ENCODE data around the gene CHCHD3. TPM values are rescaled to one million over a fixed set of nuclear protein-coding genes. Genes with fewer than 3 reads are reported as not detected.

CHCHD3 gene
- total RNA-seq, 6 experiments from 2014 or later, result 16.5 to 42.6 (median 21.6) TPM

DNA sequence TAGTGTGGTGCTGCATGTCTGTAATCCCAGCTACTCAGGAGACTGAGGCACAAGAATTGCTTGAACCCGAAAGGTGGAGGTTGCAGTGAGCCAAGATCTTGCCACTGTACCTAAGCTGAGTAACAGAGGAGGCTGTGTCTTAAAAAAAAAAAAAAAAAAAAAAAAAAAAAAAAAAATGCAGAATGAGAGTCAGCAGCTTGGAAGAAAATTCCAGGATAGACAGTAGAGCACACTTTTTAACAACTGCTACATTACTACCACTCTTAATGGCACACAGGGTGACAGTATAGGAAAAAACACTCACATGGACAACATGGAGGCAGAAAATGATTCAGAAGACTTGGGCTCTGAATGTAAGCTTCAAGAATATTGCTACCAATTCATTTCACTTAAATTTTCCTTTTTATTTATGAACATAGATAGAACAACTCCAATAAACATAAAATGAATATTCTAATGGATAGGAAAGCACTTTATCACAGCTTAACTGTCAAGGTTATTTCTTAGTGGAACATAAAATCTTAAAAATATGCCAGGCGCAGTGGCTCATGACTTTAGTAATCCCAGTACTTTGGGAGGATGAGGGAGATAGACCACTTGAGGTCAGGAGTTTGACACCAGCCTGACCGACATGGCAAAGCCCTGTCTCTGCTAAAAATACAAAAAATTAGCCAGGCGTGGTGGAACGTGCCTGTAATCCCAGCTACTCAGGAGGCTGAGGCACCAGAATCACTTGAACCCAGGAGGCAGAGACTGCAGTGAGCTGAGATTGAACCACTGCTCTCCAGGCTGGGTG is 31.5 kb downstream of the CHCHD3 start:
- no peak overlapping the region for H3K4me3 ChIP-seq
- no peaks in the 10 kb centered on the region for H3K36me3 ChIP-seq
- TF ChIP-seq, protein P1, sequence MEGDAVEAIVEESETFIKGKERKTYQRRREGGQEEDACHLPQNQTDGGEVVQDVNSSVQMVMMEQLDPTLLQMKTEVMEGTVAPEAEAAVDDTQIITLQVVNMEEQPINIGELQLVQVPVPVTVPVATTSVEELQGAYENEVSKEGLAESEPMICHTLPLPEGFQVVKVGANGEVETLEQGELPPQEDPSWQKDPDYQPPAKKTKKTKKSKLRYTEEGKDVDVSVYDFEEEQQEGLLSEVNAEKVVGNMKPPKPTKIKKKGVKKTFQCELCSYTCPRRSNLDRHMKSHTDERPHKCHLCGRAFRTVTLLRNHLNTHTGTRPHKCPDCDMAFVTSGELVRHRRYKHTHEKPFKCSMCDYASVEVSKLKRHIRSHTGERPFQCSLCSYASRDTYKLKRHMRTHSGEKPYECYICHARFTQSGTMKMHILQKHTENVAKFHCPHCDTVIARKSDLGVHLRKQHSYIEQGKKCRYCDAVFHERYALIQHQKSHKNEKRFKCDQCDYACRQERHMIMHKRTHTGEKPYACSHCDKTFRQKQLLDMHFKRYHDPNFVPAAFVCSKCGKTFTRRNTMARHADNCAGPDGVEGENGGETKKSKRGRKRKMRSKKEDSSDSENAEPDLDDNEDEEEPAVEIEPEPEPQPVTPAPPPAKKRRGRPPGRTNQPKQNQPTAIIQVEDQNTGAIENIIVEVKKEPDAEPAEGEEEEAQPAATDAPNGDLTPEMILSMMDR (IDR thresholded peaks at IDR 0.05), result no peak
- no peak for TF ChIP-seq POLR2A (IDR thresholded peaks at IDR 0.05)
- no peaks in the 10 kb centered on the region for H3K27me3 ChIP-seq
- no peak overlapping the region for H3K27ac ChIP-seq
- intact Hi-C loops (cut with DNase I), result no loop called here
- DNase-seq, result no peak
- no peaks in the 10 kb centered on the region for H3K9me3 ChIP-seq
- 79% methylated on average over 5 of the region's 5 CpGs for WGBS (ENCODE audit: insufficient coverage, low coverage, low lambda C conversion rate, missing lambda C conversion rate)
- H3K4me1 ChIP-seq, result no peaks in the 10 kb centered on the region
- no peak for ATAC-seq

DNA sequence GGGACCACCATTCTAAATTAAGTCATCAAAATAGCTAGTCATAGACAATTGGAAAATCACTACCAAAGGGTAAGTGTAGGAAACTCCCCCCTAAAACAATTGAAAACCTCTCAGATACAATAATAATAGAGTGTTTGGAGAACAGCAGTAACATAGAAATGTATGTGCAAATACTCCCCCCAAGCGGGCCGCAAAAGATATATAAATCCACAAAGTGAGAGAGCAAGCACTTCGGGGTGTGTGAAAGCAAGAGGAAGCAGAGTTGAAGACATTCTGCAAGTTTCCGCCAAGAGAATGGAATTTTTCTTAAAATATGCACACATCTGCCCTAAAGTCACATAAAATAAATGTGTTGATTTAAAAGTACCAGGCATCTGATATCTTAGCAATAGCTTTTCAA is 33.3 kb downstream of the CHCHD3 start:
- H3K36me3 ChIP-seq, result no peaks in the 10 kb centered on the region
- H3K4me3 ChIP-seq, result no peak overlapping the region
- H3K9me3 ChIP-seq, result no peaks in the 10 kb centered on the region
- DNase-seq, result no peak
- H3K27ac ChIP-seq, result no peak overlapping the region
- H3K4me1 ChIP-seq, result no peaks in the 10 kb centered on the region
- no peaks in the 10 kb centered on the region for H3K27me3 ChIP-seq
- intact Hi-C loops (cut with DNase I), result no loop called here
- 88% methylated on average over 4 of the region's 4 CpGs for WGBS (ENCODE audit: insufficient coverage, low coverage, low lambda C conversion rate, missing lambda C conversion rate)
- no peak for ATAC-seq
- TF ChIP-seq POLR2A (IDR thresholded peaks at IDR 0.05), result no peak
- TF ChIP-seq, protein P1 (IDR thresholded peaks at IDR 0.05), result no peak

DNA sequence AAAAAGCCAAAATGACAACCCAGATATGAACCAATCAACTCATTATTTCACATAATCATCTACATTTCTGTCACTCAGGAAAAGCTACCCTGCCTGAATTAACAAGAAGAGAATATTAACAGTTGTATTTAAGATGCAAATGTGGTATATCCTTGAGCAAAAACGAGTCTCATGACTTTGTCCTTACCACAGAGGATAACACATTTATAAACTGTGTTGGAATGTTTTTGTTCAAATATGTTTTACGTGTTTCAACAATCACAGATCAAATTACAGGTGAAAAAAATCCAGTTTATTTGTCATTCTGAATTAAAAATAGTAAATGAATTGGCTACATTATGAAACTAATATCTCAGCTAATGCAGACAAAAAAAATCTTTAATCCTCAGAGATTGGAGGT is 34.6 kb downstream of the CHCHD3 start:
- Histone ChIP-seq H3K4me1 (no peaks in the 10 kb centered on the region), H3K27me3 (no peaks in the 10 kb centered on the region), H3K4me3 (no peak overlapping the region), H3K9me3 (no peaks in the 10 kb centered on the region), H3K36me3 (no peaks in the 10 kb centered on the region), H3K27ac (no peak overlapping the region)
- intact Hi-C loops (cut with DNase I), result no loop called here
- DNase-seq (no peak), ATAC-seq (no peak)
- no peak for TF ChIP-seq POLR2A (IDR thresholded peaks at IDR 0.05)
- TF ChIP-seq, protein P1 (IDR thresholded peaks at IDR 0.05), result no peak
- WGBS (ENCODE audit: insufficient coverage, low coverage, low lambda C conversion rate, missing lambda C conversion rate), result 98% methylated on average over 2 of the region's 2 CpGs

DNA sequence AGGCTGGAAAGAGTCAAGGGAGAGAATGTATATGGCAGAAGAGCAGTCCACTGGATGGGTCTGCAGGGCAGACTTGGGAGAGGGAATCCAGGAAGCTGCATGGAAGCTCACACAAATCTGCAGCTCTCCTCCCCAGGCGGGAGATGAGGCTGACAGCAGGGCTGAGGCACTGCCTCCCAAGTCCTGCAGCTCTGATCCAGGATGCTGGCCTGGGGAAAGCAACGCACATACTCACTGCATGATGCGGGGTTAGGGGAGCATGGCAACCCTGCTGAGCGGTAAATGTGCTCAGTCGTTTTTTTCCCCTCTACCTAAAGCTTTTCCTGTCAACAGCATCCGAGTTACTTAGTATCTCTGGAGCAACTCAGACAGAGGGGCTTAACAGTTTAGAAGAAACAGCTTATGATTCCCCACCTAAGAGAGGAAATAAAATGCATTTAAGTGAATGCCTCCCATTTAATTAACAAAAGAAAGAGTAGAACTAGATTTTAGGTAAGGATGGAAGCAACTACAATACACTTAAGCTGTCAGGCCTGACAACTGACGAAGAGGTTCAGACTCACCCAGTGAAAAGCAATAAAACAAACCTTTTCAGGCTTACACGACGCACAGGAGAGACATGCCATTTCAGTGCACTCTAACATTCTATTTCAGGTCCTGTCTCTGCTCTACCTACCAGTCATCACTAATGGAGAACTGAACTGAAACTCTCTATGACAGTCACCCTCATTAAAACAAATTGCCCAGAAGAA is 37.0 kb downstream of the CHCHD3 start:
- 91% methylated on average over 5 of the region's 9 CpGs for WGBS (ENCODE audit: insufficient coverage, low coverage, low lambda C conversion rate, missing lambda C conversion rate)
- H3K4me1 ChIP-seq, result no peaks in the 10 kb centered on the region
- no peak for ATAC-seq
- no peaks in the 10 kb centered on the region for H3K27me3 ChIP-seq
- TF ChIP-seq, protein P1 (IDR thresholded peaks at IDR 0.05), result no peak
- TF ChIP-seq POLR2A (IDR thresholded peaks at IDR 0.05), result no peak
- H3K4me3 ChIP-seq, result no peak overlapping the region
- DNase-seq, result no peak
- H3K27ac ChIP-seq, result no peak overlapping the region
- no peaks in the 10 kb centered on the region for H3K36me3 ChIP-seq
- intact Hi-C loops (cut with DNase I), result no loop called here
- no peaks in the 10 kb centered on the region for H3K9me3 ChIP-seq

Measured in right lobe of liver (tissue), 6 donors.